GM19468 (cell line): ENCODE measurements around the gene LRRN2.
"Not testable (repeated sequence)": the region's sequence is repeated elsewhere in the genome, so short reads cannot be mapped to it uniquely, and the experiment has no call there.

Experiments used
- ATAC-seq: cut with Tn5 transposase; IDR thresholded peaks from one replicate; pipeline ENCODE4 v1.9.1; 2021; ENCODE audit warnings: mild to moderate bottlenecking, moderate library complexity, moderate number of reproducible peaks; ENCODE audit not compliant: unreplicated experiment; ENCODE audit errors: extremely low read depth

LRRN2 gene

DNA sequence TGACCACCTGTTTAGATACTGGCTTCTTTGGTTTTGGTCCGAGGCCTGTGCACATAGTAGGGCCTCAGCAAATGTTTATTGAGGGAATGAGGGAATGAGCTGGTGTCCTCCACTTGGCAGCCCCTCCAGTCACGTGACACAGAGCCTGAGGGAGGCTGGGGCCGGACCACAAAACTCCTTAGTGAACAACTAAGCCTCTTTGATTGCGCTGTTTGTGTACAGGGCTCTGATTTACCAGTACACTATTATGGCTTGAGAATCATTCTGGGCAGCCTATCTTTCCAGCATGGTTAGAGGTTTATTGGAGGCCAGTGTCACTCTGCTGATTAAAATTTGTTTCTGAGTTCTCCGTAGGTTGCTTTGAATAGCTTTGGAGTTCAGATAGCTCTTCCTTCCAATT lies 10.2 kb upstream of the LRRN2 start:
- ATAC-seq, result no peak

DNA sequence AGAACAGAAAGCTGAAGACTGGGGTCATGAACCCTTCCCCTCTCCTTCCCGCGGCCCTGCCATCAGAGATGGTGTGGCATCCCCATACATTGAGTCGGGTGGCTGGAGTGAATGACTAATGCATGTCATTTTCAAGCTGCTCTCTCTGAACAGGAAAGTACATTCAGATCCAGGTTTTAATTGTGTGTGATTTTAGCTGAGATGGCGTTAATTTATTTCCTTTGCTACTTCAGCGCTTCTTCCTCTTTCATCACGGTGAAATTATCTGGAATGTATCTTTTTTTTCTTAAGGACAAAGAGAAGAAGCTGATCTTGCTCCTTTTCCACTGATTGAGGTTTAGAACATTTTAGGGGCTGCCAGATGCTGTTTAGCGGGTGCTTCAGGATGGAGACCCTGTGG lies 8.6 kb upstream of the LRRN2 start:
- no peak for ATAC-seq

DNA sequence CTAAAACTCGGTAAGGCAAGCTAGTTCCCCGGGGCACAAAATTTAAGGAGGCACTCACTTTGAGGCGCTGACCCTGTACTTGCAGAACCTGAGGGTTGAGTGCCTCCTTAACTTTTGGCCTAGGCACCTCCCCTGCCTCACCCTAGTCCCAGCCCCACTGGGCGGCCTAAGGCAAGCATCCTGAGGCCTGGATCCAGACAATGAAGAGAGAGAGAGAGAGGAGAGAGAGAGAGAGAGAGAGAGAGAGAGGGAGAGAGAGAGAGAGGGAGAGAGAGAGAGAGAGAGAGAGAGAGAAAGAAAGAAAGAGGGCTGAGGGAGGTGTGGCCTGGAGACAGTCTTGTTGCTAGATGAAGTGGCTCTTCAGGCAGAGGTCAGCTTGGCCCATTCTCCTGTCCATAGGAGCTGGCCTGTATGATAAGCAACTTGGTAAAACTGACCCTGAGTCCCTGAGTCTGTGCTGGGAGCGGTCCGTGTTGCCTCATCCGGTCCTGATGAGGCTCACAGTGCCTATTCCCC lies 7.4 kb upstream of the LRRN2 start:
- ATAC-seq, result no peak

DNA sequence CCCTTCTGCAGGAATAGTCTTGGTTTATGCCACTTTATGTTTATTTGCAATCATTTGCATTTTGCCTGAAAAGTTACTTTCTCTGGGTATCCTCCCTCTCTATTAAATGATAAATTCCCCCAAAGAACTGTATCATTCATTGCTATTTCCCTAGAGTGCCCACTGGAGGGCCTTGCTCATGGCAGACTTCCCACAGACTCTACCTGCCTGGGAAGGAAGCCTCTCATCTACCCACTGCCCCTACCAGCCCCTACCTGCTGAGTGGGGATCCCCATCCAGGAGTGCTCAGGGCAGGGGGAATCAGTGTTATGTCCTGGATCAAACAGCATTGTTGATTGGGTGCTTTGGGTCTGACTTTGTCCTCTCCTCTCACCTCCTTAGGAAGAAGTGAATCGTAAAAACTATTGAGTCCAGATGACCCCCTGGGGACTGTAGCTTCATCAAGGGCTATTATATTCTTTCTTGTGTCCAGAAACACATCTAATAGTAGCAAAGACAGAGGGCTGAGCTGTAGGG lies 6.8 kb upstream of the LRRN2 start:
- ATAC-seq, result no peak

DNA sequence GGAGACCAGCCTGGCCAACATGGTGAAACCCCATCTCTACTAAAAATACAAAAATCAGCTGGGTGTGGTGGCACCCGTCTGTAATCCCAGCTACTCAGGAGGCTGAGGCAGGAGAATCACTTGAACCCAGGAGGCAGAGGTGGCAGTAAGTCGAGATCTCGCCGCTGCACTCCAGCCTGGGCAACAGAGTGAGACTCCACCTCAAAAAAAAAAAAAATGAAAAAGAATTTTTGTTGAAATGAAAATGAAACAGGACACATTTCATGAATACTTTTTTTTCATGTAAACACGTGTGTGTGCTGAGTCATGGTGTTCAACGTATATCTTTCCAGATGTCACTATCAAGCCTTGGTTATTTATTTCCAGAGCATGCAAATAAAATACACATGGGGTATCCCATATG lies 5.8 kb upstream of the LRRN2 start:
- not testable (repeated sequence) for ATAC-seq

DNA sequence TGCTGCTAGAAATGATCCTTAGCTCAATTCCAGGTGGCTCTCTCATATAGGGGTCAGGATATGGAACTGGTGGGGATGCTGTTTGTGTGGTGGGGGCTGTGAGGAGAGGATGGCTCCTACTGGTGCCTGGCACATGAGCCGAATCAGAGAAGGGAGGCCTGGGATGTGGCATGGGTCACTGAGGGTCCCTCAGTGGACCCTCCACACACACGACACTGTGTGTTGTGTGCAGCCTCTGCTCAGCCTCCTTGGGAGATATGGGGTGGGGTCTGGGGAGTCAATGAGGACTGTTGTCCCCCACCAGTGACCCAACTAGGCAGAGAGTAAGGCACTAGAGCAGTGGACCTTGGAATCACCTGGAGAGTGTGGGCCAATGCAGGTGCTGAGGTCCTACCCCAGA lies 3.2 kb upstream of the LRRN2 start:
- ATAC-seq, result no peak

DNA sequence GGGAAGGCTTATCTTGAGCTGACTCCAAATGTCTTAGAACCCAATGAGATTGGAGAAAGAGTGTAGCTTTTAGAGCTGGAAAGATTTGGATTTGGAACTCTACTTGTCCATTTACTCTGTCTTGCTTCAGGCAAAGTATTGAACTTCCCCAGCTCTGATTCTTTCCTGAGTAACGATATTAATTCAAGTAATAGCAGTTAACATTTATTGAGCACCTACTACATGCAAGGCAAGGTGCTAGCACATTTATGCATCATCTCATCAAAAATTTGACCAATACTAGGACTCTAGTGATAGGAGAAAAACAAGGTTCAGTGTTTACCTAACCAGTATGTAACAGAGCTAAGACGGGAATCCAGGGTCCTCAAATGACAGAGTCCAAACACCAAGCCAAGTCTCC lies 2.5 kb upstream of the LRRN2 start:
- ATAC-seq, result no peak

DNA sequence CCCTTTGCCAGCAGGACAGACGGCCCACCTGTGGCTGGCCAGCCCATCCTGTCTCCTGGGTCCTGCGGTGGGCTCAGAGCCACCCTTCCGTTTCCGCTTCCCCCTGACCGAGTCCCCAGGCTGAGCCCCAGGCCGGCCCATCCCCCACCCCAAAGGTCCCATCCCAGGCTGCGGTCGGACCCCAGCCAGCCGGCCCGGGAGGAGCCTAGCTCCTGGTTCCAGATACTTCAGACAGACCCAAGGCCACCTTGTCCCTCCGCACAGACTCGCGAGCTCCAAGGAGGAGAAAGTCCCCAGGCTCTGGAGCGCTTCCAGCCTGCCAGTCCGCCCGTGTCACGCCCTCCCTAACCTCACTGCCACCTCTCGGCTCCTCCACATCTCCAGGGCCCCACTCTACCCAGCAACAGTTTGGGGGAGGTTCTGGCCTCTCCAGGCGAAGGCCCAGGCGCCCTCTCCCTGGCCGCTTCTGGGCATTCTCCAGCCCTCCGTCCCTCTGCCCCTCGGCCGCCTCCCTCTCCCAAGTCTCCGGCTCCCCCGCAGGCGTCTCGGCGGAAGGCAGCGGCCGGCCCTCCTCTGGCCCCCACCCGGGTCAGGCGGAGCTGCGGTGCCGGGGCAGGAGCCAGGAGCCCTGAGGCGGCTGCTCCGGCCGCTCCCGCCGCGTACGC lies 835 bp downstream of the LRRN2 start:
- no peak for ATAC-seq

DNA sequence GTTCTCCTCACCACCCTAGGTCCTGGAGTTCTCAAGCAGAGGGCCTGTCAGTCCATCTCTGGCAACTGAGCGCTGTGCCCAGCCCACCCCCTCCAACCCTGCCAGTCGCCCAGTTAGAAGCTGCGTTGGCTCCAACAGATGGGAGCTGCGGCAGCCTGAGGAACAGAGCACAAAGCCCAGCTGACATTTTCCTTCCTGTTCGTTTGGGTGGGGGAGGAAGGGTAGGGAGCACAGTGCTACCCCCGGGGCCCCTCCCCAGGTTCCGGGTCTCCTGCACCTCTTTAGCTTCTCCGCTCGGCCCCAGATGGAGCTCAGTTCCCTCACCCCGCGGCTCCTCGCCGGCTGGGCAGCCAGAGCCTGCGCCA lies 1.4 kb downstream of the LRRN2 start:
- no peak for ATAC-seq

DNA sequence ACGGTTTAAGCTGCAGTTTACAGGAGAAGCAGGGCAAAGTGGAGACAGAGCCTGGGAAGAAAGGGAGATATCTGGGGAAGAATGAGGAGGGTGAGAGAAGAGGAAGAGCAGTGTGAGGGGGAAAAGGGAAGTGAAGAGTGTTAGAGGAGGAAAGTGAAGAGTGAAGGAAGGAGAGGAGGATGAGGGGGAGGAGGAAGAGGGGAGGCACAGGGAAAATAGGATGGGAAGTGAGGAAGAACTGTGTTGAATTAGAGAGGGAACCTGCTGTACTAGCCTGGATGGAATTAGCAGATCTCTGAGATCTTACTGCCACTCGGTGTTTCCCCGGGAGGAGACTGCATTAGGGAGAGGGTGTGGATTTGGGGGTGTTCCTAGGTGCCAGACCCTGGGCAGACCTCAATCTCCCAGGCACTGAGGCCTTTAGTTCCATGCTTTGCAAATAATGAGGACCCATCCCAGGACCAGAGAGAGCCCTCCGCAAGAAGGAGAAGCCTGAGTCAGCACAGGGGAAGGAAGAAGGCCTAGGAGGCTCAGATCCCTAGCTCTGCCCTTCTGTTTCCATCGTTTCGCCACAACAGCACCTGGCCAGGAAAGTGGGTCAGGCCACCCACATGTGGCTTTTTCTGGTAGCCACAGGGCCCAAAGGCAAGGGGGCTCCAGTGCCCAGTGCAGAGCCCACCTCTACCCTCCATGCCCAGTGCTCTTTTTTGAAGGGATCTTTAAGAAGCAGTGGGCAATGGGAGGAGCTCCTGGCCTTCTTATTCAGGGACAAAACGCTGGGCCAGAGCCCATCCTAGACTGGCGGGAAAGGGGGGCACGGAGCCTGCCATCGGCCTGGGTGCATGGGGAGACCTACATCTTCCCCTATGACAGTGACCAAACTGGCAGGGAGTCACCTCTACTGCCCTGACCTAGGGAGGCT lies 2.0 kb downstream of the LRRN2 start:
- ATAC-seq, result no peak

DNA sequence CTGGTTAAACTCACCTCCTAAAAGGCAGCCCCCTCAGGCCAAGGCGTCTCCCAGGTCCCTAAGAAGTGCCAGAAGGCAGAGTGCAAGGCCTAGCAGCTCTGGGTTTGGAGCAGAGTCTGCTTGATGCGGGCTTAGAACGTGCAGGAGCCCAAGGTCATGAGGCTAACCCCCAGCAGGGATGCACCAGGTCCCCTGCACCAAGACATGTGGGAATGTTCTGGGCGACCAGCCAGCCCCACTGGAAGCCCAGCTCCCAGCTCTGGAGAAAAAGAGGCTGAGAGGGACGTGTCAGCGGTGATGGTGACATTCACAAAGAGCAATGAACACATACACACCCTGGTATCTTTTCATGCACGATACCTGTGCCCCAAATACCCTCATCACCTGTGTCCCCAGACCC lies 5.1 kb downstream of the LRRN2 start:
- no peak for ATAC-seq

DNA sequence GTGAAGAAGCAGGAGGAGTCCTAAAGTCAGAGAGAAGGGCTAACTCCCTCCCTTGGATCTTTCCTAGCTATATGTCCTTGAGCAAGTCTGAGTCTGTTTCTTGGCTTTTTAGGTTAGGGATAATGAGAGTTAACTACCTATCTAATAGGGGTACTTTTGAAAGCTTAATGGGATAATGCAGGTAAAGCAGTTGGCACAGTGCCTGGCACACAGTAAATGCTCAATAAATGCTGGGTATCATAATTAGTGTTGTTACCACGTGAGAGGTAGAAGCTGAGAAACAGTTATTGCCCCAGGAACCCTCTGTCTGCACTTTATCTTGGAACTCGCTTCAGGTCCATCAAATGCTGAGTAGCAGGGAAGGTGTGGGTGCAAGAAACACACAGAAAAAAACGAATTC lies 5.5 kb downstream of the LRRN2 start:
- no peak for ATAC-seq

DNA sequence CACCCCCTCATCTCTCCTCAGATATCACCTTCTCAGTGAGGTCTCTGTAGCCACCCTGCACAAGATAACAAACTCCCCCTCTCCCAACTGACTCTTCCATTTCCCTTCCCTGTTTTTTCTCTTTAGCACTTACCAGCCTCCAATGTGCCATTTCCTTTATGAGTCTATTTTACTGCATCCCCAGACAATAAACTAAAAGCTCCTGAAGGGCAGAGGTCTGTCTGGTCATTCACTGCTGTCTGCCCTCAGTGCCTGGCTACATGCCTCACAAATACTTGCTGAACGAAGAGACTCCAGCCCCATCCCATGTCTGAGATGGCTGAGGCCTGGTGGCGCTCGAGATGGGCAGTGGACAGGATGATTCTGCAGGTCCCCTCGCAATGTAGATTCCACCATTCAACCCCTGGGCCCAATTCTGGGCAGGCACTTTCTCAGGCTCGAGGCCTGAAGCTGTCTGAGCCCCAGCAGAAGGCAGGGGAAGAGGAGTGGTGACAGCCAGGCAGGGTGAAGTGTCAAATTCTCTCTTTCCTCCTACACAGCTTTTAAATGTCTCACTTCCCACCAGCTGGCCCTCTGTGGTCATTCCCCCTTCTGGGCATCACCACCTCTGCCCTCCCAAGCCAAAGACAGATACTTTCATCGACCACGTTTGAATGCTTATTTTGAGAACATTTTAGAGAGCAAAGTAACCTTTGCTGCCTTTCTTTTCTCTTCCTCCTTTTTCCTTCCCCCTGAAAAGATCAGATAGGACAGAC lies 6.6 kb downstream of the LRRN2 start:
- ATAC-seq, result no peak

DNA sequence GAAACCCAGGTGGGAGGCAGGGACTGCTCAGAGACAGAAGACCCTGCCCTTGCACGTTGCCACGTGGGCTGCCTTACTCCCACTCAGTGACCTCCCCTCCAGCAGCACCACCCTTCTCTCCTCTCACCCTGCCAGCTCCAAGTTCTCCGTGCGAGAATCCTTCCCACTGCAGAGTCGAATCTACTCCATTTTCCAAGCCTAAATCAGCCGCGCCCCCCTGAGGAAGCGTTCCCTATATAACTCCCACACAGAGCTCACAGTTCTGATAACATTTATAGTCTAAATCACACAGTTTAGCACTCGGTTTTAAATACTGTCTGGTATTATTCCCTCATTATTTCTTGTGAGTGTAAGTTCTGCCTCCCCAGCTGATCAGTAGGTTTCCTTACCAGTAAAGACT lies 7.7 kb downstream of the LRRN2 start:
- ATAC-seq, result no peak

DNA sequence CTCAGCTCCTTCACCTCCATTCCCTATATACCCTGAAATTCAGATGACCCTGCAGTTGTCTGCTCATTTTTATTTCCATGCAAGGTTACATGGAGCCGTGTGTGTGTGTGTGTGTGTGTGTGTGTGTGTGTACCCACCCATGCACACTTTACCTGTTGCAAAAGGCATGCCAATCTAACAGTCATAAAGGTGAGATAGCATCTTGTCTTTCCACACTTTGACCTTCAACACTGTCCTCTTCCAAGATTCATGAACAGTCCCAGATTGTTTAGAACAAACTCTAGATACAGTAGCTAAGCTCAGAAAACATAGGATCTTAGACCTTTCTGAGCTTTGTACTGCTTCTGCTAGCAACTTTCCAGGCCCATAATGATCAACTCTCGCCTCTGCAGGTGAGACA lies 9.5 kb downstream of the LRRN2 start:
- no peak for ATAC-seq

DNA sequence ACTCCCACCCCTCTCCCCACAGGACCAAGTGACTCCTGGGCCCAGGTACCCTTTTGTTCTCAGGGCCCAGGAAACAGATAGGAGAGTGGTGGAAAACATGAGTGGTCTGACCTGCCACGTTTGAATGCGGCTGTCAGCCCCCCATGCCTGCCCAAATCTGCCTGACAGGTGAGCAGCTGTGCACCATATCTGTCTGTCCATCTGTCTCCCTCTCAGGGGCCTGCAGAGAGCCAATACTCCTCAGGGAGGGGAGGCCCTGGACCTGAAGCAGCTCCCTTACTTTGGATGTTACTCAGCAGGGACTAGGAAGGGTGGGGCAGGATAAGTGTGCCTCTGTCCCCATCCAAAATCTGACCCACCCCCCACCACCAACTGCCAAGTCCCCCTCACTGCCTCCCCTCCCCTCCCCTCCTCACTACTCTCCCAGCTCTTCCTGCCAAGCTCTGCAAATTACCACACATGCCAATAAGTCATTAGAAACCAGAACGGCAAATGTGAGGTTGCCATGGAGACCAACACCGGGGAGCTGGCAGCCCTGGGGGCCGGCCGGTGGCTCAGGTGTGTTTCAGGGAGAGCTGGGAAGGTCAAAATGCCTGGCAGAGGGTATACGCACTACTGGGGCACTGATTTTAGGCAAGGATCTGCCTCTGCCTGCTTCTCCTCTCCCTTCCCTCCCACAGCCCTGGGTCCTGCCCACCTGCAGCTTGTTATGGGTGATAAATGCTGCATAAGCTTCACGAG lies 11.5 kb downstream of the LRRN2 start:
- ATAC-seq, result no peak

DNA sequence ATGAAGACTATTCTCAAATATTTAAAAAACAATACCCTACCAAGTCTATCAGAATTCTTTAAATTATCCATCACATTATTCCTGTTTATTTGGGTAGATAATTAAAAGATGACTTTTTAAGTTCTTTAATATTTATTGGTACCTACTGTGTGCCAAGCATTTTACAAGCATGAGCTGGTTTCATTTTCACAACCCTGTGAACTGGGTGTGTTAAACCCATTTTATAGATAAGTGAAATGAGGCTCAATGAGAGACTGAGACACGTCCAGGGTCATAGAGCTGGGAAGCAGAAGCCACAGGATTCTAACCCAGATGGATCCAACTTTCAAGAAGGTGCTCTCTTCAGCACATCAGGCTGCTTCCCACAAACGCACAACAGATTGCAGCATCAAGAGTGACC lies 12.3 kb downstream of the LRRN2 start:
- ATAC-seq, result no peak

DNA sequence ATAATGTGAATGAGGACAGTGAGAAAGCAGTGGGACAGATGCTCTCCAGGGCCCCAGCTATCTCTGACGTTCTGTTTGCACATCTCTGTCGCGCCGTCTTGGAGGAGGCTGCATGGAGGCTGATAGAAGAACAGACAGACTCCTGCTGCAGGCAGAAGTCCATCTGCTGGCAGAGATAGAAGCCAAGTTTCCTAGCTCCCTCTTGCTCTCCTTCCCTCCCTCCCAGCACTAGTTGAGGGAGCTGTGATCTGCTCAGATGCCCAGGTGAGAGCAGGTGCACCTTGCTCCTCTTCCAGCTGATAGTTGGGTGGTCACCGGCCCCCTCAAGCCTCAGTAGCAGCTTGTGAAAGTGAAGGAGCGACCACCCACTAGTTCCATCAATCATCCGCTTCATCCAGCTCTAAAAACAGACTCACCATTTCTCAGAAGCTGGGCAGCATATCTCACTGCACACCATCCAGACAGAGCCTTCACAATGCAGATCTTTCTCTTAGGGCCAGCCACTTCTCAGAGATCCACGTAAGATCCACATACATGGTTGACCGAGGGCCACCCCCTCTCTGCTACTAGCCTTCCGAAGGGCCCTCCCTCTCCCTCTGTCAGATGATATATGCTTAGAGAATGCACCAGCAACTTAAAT lies 12.9 kb downstream of the LRRN2 start:
- ATAC-seq, result no peak

DNA sequence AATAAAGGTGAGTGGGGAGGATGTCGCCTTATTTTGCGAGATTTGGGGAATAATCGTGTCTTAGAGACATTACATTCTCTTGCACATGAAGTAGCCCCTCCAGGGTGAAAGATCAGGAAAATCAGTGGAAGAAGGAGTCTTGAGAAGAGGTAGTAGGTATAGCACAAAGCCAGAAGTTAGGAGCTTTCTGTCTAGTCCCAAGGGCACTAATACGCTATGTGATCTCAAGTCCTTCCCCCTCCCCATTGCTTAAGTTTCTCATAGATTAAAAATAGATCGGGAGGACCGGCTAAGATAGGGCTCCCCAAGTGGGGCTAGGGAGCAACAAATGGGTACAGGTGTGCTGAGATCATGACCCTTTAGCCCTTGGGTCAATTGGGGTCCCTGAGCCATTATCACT lies 13.5 kb downstream of the LRRN2 start:
- ATAC-seq, result no peak
